Heart left ventricle (tissue), 16 donors: ENCODE results near the gene PCED1B. TPM values are rescaled to one million over a fixed set of nuclear protein-coding genes. Genes with fewer than 3 reads are reported as not detected.

Experiments used
- ATAC-seq, 4 donors: fragments of 200-7000 bp; cut with Tn5 transposase; one replicate each; pipeline ENCODE4 v1.9.1; 2020 to 2022; ENCODE audit warnings: moderate library complexity in 4 of 4, mild to moderate bottlenecking in 3 of 4, moderate number of reproducible peaks in 1 of 4
- DNase-seq, 5 donors: peaks; one replicate each; pipeline ENCODE4 v3.0.0-alpha.2; 2020
- H3K27ac ChIP-seq, 12 donors: fragments of 200-600 bp; sonication (generic) in 4 of 12; one replicate each; pipeline versions ENCODE4 v1.5.0 to v1.8.0; 2016 to 2022; ENCODE audit warnings: mild to moderate bottlenecking in 2 of 12
- H3K27me3 ChIP-seq, 9 donors: fragments of 200-600 bp; sonication (generic) in 2 of 9; one replicate each; pipeline versions ENCODE4 v1.5.1 to v1.8.0; 2016 to 2022; ENCODE audit warnings: mild to moderate bottlenecking in 3 of 9
- H3K36me3 ChIP-seq, 9 donors: fragments of 200-600 bp; sonication (generic) in 2 of 9; one replicate each; pipeline versions ENCODE4 v1.5.0 to v1.8.0; 2018 to 2022; ENCODE audit warnings: mild to moderate bottlenecking in 2 of 9
- H3K4me1 ChIP-seq, 12 donors: fragments of 200-600 bp; sonication (generic) in 4 of 12; one replicate each; pipeline versions ENCODE4 v1.5.0 to v1.8.0; 2016 to 2022; ENCODE audit warnings: mild to moderate bottlenecking in 3 of 12
- H3K4me3 ChIP-seq, 12 donors: fragments of 200-600 bp; sonication (generic) in 4 of 12; one replicate each; pipeline versions ENCODE4 v1.5.0 to v1.8.0; 2017 to 2022; ENCODE audit warnings: mild to moderate bottlenecking in 9 of 12, moderate library complexity in 4 of 12
- H3K9me3 ChIP-seq, 12 donors: fragments of 200-600 bp; sonication (generic) in 4 of 12; one replicate each; pipeline versions ENCODE4 v1.5.0 to v1.8.0; 2016 to 2022; ENCODE audit warnings: mild to moderate bottlenecking in 1 of 12
- POLR2A ChIP-seq, 2 donors: fragments of 450-650 bp; IDR thresholded peaks; one replicate each; pipeline ENCODE4 v1.6.1; 2017; ENCODE audit warnings: antibody characterized with exemption in 2 of 2, mild to moderate bottlenecking in 2 of 2, moderate library complexity in 2 of 2
- WGBS, 4 donors: extraction: QIAGEN DNeasy Blood & Tissue Kit in 2 of 4; methylation state at CpG; one replicate each; pipeline versions ENCODE4 v1.1.5 to v1.1.7; 2013 to 2018; 5-methylcytosine and 5-hydroxymethylcytosine counted together
- intact Hi-C, 10 donors: fragments of 100-400 bp; cut with DNase I; formaldehyde crosslinking; loops; one replicate each; pipeline versions ENCODE4 v1.11.1 to v1.14.2; 2022
- polyA plus RNA-seq, 2 donors: library from polyadenylated mRNA; stranded (reverse); fragments of 200-250 nt; gene quantifications; one replicate each; pipeline ENCODE4 v1.2.3, GENCODE V29; 2013
- total RNA-seq, 9 donors: library from RNA; depleted of rRNA in 2 of 9; stranded (reverse); fragments of >200 nt in 2 of 9; fragmentation: NEBNext Ultra II Directional in 3 of 9; extraction: Animal tissue kit (Norgen Biotek cat#: 25700) in 3 of 9; gene quantifications; one replicate each; pipeline versions ENCODE4 v1.1.0 to v1.2.4, GENCODE V29; 2016 to 2023
- TF ChIP-seq, protein P1 (sequence below), 12 donors: fragments of 200-600 bp; sonication (generic) in 4 of 12; IDR thresholded peaks; one replicate each; pipeline versions ENCODE4 v1.5.0 to v1.8.0; 2018 to 2022; ENCODE audit warnings: antibody characterized with exemption in 12 of 12, mild to moderate bottlenecking in 5 of 12
- donor health status: ischemic (EF 13 %, LVEDD 7.1; RV severe dilation, severe dysfunction).
- donor health status: healthy with polysubstance abuse.
- donor health status: DM: no; HTN: yes; CAD: no.
- donor health status: DM: no; HTN: no; CAD: no.
- donor health status: ischemic (EF 25% LVEDD 6.9; RV normal size, moderate dysfunction).
- donor health status: ischemic (EF 25% LVEDD 5.7; RV mildly dilated, moderate dysfunction).
- donor health status: healthy.
- donor health status: DM: yes; HTN: yes; CAD: no.
- donor health status: ischemic (EF 35%, LVEDD 5.7; RV mildly dilated, moderate dysfunction).
- donor health status: nonischemic (EF 11% LVEDD 7.7; RV severe dilation, severe dysfunction).
- donor health status: DM: yes; HTN: yes; CAD: no.
- donor health status: PGD.
- donor health status: ischemic (EF 29% LVEDD 5.4; RV normal size, mild dysfunction).
- donor health status: nonischemic (EF 23%, LVEDD 6.1; RV moderate dilation, normal function).

PCED1B gene
- total and polyA plus RNA-seq, 11 donors: 0.39 to 9.5 (median 0.72) TPM; not detected in 2

DNA sequence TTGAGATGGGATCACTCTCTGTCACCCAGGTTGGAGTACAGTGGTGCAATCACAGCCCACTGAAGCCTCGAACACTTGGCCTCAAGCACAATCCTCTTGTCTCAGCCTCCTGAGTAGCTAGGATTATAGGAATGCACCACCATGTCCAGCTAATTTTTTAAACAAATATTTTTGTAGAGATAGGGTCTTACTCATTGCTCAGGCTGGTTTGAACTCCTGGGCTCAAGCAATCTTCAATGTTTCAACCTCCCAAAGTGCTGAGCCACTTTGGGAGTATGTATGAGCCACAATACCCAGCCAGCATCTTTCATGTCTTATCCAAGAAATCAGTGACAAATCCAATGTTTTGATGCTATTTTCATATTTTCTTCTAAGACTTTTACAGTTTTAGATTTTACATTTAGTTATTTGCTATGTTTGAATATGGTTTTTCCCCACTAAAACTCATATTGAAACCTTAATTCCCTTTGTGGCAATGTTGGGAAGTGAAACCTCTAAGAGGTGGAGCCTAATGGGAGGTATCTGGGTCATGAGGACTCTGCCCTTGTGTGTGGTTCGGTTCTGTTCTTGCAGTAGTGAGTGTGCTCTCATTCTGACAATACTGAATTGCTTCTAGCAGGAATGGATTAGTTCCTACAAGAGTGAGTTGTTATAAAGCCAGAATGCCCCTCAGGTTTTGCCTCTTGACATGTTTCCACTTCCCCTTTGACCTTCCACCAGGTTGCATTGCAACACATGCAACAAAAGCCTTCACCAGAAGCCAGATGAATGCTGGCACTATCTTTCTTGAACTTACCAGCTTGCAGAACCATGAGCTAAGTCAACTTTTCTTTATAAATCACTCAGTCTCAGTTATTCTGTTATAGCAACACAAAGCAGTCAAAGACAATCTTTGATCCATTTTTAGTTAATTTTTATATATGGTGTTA lies 81.2 kb downstream of the PCED1B start:
- intact Hi-C loops: no loop called here

DNA sequence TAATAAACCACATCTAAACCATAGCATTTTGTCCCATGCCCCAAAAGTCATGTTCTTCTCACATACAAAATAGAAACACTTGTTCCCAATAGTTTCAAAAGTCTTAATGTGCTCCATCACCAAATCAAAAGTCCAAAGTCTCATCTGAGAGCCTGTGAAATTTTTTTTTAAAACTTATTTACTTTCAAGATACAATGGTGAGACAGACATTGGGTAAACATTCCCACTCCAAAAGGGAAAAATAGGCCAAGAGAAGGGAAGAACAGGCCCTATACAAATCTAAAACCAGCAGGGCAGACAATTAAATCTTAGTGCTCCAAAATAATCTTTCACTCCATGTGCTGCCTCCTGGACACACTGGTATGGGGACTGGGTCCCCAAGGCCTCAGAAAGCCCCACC lies 84.7 kb downstream of the PCED1B start:
- Histone ChIP-seq H3K27me3 (no peaks in the 10 kb centered on the region), H3K27ac (no peak overlapping the region), H3K36me3 (no peaks in the 10 kb centered on the region), H3K9me3 (peaks cover 0 to 22% (median 0%) of the 10 kb centered on the region in 12 donors), H3K4me3 (no peak overlapping the region), H3K4me1 (no peaks in the 10 kb centered on the region)
- intact Hi-C loops: no loop called here
- ATAC-seq: no peak
- no peak for TF ChIP-seq POLR2A (IDR thresholded peaks at IDR 0.05)
- DNase-seq: no peak

More for the DNA sequence above, 81.2 kb downstream of the PCED1B start:
- H3K36me3 ChIP-seq: no peaks in the 10 kb centered on the region
- TF ChIP-seq, protein P1, sequence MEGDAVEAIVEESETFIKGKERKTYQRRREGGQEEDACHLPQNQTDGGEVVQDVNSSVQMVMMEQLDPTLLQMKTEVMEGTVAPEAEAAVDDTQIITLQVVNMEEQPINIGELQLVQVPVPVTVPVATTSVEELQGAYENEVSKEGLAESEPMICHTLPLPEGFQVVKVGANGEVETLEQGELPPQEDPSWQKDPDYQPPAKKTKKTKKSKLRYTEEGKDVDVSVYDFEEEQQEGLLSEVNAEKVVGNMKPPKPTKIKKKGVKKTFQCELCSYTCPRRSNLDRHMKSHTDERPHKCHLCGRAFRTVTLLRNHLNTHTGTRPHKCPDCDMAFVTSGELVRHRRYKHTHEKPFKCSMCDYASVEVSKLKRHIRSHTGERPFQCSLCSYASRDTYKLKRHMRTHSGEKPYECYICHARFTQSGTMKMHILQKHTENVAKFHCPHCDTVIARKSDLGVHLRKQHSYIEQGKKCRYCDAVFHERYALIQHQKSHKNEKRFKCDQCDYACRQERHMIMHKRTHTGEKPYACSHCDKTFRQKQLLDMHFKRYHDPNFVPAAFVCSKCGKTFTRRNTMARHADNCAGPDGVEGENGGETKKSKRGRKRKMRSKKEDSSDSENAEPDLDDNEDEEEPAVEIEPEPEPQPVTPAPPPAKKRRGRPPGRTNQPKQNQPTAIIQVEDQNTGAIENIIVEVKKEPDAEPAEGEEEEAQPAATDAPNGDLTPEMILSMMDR (IDR thresholded peaks at IDR 0.05): no peak
- TF ChIP-seq POLR2A (IDR thresholded peaks at IDR 0.05): no peak
- H3K9me3 ChIP-seq: peaks cover 0 to 23% (median 0%) of the 10 kb centered on the region in 12 donors
- no peaks in the 10 kb centered on the region for H3K27me3 ChIP-seq
- ATAC-seq: no peak
- H3K4me1 ChIP-seq: peaks cover 0 to 12% (median 8%) of the 10 kb centered on the region in 12 donors
- DNase-seq: no peak
- no peak overlapping the region for H3K4me3 ChIP-seq
- no peak overlapping the region for H3K27ac ChIP-seq
- WGBS, 4 donors: 85 to 86% (median 86%) methylated on average over 2 of the region's 2 CpGs

DNA sequence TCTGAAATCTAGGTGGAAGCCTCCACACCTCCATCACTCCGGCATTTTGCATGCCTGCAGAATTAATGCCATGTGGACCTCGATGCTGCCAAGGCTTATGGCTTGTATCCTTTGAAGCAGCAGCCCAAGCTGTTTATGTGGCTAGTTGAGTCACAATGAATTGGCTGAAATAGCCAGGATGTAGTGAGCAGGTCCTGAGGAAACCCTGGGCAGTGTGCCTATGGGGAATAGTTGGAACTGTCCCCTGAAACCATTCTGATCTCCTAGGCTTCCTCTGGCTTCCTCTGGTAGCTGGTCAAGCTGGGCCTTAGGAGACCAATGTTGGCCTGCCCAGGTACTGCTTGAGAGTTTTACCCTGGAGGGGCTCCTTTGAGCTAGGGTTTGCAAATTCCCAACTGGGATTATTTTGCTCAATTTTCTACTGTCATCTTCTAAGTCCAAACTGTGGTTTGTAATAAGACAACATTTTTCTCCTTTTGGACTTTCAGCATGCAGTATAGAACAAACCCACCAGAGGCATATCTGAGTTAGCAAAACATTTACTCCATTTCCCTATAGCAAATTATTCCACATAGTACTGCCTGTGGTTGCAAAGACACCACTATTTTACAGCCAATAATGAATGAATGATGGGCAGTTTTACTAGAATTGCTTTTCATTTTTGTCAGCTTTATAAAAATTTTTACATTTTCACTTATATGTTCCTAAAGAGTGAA lies 85.5 kb downstream of the PCED1B start:
- 83 to 94% (median 93%) methylated on average over 2 of the region's 2 CpGs for WGBS, 4 donors
- Histone ChIP-seq H3K27me3 (no peaks in the 10 kb centered on the region), H3K27ac (no peak overlapping the region), H3K36me3 (no peaks in the 10 kb centered on the region), H3K4me3 (no peak overlapping the region), H3K4me1 (no peaks in the 10 kb centered on the region), H3K9me3 (peaks cover 0 to 14% (median 0%) of the 10 kb centered on the region in 12 donors)
- TF ChIP-seq, protein P1 (IDR thresholded peaks at IDR 0.05): no peak
- TF ChIP-seq POLR2A (IDR thresholded peaks at IDR 0.05): no peak
- intact Hi-C loops: no loop called here
- DNase-seq (no peak), ATAC-seq (no peak)

DNA sequence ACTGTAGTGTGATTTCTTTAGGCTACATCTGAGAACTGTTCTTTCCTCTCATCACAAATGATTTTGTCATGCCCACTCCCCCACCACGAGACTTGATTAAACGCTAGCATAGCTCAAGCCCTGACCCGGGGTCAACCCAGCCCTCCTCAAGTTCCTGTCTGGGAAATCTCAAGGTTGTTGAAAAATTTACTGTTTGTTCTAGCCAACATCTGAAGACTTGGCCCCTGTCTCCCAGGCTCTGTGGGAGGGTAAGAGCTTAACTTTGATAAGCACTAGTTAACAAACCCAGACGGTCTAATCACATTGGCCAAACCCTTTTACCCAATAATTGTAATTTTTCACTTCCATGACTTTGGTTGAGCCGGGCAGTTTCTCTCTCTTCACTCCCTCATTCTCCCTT lies 86.5 kb downstream of the PCED1B start:
- Histone ChIP-seq H3K4me3 (no peak overlapping the region), H3K9me3 (peaks cover 0 to 17% (median 2%) of the 10 kb centered on the region in 12 donors), H3K27ac (no peak overlapping the region), H3K36me3 (no peaks in the 10 kb centered on the region), H3K4me1 (no peaks in the 10 kb centered on the region), H3K27me3 (no peaks in the 10 kb centered on the region)
- ATAC-seq: no peak
- 12 to 28% (median 23%) methylated on average over 5 of the region's 5 CpGs for WGBS, 4 donors
- DNase-seq: no peak
- intact Hi-C loops: no loop called here
- no peak for TF ChIP-seq POLR2A (IDR thresholded peaks at IDR 0.05)
- TF ChIP-seq, protein P1 (IDR thresholded peaks at IDR 0.05): no peak
